GM19397 (cell line): Measurements from ENCODE around the gene LRRC23.
"Not testable (repeated sequence)": the region's sequence is repeated elsewhere in the genome, so short reads cannot be mapped to it uniquely, and the experiment has no call there.

Source experiments
- ATAC-seq: cut with Tn5 transposase; IDR thresholded peaks from one replicate; pipeline ENCODE4 v1.9.1; 2021; ENCODE audit warnings: mild to moderate bottlenecking, moderate library complexity; ENCODE audit not compliant: unreplicated experiment

LRRC23 gene

GRCh38 chr12:6899837-6900519, 4.6 kb upstream of the LRRC23 start:
- no peak for ATAC-seq

DNA sequence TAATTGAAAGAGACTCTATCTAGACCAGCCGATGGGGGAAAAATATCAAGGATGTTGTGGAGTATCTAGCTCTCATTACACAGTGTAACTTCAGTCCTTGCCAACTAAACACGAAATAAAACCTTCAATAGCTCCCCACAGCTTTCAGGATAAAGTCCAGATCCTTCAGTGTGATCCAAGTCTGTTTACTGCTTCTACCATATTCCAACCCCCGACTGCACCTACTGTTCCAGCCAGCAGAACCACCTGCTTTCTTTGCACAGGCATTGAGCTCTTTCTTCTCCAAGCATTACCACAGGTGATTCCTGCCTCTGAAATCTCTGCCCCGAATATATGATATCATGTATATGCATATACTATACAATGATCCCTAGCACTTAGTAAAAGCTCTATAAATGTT, 2.2 kb upstream of the LRRC23 start:
- no peak for ATAC-seq

- ATAC-seq, result no peak
Observed at GRCh38 chr12:6903722-6904121, 900 bp upstream of the LRRC23 start.

DNA sequence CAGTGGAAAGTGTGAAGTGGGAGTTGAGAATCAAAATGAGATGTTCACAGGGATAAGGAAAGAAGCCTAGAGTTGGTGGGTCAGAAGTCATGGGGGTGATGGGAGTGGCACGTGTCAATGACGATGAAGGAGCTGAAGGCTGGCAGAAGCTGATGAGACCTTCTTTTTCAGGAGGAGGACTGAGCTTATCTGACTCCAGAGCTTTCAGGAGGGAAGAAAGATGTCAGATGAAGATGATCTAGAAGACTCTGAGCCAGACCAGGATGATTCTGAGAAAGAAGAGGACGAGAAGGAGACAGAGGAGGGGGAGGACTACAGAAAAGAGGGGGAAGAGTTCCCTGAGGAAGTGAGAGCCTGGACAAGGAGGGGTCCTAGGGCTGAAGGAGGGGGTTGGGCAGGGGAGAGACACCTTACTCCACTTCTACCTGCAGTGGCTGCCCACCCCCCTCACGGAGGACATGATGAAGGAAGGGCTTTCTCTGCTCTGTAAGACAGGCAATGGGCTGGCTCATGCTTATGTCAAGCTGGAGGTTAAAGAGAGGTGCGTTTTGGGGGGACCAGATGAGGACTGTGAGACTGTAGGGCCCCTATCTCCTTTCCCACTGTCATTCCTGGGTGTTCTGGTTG, 905 bp downstream of the LRRC23 start:
- no peak for ATAC-seq

DNA sequence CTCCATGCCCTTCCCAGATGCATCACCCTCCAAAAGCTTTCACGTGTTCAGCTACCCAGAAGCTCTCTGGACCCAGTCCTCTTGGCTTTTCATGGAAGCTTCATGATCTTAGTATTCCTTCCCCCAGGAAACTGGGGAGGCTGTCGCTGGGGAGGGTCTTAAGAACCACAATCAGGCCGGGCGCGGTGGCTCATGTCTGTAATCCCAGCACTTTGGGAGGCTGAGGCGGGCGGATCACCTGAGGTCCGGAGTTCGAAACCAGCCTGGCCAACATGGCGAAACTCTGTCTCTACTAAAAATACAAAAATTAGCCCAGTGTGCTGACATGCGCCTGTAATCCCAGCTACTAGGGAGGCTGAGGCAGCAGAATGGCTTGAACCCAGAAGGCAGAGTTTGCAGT, 3.5 kb downstream of the LRRC23 start:
- ATAC-seq, result not testable (repeated sequence)

GRCh38 chr12:6909421-6910145, 5.0 kb downstream of the LRRC23 start:
- no peak for ATAC-seq

DNA sequence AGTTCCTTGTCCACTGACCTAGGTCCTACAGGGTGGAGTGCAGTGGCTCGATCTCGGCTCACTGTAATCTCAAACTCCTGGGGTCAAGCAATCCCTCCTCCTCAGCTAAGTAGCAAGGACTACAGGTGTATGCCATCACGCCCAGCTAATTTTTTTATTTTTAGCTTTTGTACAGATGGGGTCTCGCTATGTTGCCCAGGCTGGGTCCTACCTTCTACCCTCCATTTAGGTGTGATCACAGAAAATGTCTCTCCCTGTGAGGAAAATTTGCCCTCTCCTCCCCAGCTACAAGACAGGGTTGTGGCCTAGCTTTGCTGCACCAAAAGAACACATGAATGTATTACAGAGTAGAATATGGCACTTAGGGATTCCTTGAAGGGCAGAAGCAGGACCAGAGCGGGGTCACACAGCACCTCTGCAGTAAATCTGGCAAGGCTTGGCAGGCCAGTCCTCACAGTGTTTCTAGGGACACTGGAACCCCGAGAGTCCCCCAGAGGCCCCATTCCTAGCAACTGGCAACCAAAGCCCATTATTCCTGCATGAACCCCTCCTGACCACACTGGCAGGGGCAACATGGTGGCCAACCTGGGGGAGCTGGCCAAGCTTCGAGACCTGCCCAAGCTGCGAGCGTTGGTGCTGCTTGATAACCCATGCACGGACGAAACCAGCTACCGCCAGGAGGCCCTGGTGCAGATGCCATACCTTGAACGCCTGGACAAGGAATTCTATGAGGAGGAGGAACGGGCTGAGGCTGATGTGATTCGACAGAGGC, 7.7 kb downstream of the LRRC23 start:
- no peak for ATAC-seq

- peak; percentile 59 for ATAC-seq
Observed at GRCh38 chr12:6914246-6914946, 9.8 kb downstream of the LRRC23 start, which contains the start of gene ENO2. ENO2 (plus strand) TSS chr12:6914580; CDS start chr12:6915833, 1,253 bp downstream.

GRCh38 chr12:6914947-6915788, 10.5 kb downstream of the LRRC23 start:
- no peak for ATAC-seq

- no peak for ATAC-seq
Observed at GRCh38 chr12:6915789-6916285, 11.2 kb downstream of the LRRC23 start.

DNA sequence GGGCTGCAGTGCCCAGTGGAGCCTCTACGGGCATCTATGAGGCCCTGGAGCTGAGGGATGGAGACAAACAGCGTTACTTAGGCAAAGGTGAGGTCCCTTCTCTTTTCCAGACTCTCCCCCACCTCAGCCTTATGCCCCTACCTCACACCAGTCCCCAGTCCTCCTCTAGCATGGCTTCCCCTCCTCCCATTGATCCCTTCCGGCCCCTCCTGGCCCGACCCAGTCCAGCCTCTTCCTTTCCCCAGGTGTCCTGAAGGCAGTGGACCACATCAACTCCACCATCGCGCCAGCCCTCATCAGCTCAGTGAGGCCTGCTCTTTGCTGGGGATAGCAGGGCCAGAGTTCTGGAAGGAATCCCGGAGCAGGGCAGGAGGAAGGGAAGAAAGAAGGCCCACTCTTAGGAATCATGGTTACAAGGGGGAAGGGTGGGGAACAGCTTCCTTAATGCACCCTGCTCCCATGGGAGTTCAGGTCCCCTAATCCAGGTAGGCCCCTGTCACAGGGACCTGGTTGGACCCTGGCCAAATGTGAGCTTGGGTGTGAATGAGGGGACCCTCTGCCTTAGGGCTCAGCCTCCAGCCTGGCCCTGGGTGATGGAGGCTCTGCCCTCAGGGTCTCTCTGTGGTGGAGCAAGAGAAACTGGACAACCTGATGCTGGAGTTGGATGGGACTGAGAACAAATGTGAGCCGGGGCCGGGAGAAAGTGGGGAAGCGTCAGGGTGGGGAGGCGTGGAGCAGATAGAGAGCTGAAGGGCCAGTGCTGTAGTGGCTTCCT, 12.0 kb downstream of the LRRC23 start:
- no peak for ATAC-seq

- ATAC-seq, result no peak
Observed at GRCh38 chr12:6917491-6918231, 13.0 kb downstream of the LRRC23 start.

DNA sequence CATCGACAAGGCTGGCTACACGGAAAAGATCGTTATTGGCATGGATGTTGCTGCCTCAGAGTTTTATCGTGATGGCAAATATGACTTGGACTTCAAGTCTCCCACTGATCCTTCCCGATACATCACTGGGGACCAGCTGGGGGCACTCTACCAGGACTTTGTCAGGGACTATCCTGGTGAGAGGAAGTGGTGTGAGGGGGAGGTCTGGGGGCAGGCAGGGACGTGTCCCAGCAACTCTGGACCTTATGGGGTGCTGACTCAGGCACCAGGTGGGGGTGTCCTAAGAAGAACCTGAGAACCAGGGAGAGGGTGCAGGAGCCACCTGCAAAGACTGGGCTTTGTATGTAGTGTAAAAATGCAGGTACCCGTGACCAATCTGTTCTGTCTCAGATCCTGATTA, 15.0 kb downstream of the LRRC23 start:
- no peak for ATAC-seq

DNA sequence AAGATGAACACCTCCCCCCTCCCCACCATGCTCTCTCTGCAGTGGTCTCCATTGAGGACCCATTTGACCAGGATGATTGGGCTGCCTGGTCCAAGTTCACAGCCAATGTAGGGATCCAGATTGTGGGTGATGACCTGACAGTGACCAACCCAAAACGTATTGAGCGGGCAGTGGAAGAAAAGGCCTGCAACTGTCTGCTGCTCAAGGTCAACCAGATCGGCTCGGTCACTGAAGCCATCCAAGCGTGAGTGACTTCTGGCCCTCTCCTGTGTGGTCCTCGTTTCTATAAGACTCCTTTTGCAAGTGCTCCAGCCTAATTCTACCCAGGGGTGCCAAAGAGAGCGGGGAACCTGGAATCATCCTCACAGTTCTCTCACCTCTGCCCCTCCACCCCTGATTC, 16.9 kb downstream of the LRRC23 start:
- ATAC-seq, result no peak

GRCh38 chr12:6921996-6922946, 17.6 kb downstream of the LRRC23 start:
- ATAC-seq, result no peak

DNA sequence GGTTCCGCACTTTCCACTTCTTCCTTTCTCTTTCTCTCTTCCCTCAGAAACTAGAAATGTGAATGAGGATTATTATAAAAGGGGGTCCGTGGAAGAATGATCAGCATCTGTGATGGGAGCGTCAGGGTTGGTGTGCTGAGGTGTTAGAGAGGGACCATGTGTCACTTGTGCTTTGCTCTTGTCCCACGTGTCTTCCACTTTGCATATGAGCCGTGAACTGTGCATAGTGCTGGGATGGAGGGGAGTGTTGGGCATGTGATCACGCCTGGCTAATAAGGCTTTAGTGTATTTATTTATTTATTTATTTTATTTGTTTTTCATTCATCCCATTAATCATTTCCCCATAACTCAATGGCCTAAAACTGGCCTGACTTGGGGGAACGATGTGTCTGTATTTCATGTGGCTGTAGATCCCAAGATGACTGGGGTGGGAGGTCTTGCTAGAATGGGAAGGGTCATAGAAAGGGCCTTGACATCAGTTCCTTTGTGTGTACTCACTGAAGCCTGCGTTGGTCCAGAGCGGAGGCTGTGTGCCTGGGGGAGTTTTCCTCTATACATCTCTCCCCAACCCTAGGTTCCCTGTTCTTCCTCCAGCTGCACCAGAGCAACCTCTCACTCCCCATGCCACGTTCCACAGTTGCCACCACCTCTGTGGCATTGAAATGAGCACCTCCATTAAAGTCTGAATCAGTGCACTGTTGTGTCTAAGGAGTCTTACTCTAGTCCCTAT, 18.5 kb downstream of the LRRC23 start:
- no peak for ATAC-seq
